Measurements from ENCODE around the gene CHRM5. TPM values are rescaled to one million over a fixed set of nuclear protein-coding genes. Genes with fewer than 3 reads are reported as not detected.

Gene CHRM5
- total and polyA plus RNA-seq, 2 of the 8 experiments (the other 6 are each of a cell fraction or from before 2014, with no cell fraction given) = not detected

GRCh38 chr15:33934396-33934795 lies 33.9 kb upstream of the CHRM5 start (continued):
- TF ChIP-seq CHD7 (IDR thresholded peaks at IDR 0.05; ENCODE audit: insufficient replicate concordance, low read length) = no peak
